CD4-positive, alpha-beta T cell treated with Interferon gamma for 1 hour (primary cell): ENCODE measurements around the gene NIPA2.
"Not testable (repeated sequence)": the region's sequence is repeated elsewhere in the genome, so short reads cannot be mapped to it uniquely, and the experiment has no call there.

Experiments used
- DNase-seq: peaks from one replicate; pipeline ENCODE4 v3.0.0-alpha.2; 2020

Gene NIPA2

GRCh38 chr15:22838292-22839042 lies at the start of gene NIPA2:
TSS of gene NIPA2 (plus strand) at chr15:22838666. CDS start at chr15:22851732, 13,066 bp downstream.
- peak; percentile 97 for DNase-seq

DNA sequence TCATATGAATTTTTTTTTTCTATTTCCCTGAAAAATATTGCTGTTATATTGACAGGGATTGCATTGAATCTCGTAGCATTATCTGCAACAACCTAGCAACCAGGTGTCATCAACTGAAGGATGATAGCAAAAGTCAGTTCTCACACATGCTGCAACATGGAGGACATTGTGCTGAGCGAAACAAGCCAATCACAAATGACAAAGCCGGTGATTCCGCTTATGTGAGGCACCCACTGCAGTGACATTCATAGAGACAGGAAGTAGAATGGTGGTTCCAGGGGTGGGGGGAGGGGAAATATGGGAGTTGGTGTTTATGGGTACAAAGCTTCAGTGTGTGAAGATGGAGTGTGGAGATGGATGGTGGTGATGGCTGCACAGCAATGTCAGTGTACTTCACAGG lies 44.4 kb upstream of the NIPA2 start:
- no peak for DNase-seq

DNA sequence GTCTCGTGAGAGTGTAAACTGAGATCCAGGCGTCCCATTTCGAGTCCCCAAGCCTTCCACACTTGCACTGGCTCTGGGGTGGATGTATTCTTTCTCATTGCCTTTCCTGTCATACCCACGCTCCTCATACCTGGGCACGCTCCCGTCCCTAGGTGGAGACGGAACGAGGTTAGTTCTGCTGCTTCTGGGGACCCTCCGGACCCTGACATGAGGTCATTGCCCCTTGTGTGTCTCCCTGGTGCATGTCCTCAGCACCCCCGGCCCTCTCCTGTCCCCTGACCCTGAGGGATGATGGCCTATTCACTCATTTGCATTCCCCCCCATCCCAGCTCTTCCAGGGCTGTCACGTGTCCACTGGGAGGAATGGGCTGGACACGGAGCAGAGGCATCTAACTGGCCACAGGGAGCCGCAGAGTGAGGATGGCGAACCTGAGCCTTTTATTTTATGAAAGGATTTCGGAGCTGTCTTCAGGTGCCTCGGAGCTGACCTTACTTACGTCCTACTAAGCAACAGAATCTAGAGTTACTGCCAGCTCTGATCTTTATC lies 43.8 kb upstream of the NIPA2 start:
- DNase-seq = no peak

GRCh38 chr15:22795206-22796063 lies 43.0 kb upstream of the NIPA2 start:
- DNase-seq = no peak

DNA sequence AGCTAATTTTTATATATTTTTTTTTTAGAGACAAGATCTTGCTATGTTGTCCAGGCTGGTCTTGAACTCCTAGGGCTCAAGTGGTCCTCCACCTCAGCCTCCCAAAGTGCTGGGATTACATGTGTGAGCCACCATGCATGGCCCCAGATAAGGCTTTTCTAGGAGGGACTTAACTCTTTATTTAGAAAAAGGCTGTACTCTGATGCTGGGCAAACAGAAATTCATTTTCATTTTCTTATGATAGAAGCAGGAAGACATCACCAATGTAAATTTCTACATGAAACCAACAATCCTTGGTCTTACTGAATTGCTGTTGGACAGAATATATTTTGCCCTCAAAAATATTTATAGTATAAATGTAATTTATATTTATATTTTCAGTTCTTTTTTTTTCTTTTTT lies 42.4 kb upstream of the NIPA2 start:
- no peak for DNase-seq

DNA sequence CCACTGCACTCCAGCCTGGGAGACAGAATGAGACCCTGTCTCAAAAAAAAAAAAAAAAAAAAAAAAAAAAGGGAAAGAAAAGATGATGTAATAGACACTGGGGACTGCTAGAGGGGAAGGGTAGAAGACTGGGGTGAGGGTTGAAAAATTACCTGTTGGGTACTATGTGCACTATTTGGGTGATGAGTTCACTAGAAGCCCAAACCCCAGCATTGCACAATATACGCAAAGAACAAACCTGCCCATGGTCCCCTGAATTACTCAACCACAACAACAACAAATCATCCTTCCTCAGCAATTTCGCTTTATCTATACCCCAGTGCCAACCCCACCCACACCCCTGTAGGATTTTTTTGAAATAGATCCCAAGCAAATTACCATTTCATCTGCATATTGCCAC lies 38.6 kb upstream of the NIPA2 start:
- DNase-seq = no peak

DNA sequence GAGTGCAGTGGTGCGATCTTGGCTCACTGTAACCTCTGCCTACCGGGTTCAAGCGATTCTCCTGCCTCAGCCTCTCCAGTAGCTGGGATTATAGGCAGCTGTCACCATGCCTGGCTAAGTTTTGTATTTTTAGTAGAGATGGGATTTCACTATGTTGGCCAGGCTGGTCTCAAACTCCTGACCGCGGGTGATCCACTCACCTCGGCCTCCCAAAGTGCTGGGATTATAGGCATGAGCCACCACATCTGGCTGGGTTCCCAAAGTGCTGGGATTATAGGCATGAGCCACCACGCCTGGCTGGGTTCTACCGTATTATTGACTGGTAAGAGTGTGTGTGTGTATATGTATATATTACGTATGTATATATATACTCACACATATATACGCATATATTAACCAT lies 35.5 kb upstream of the NIPA2 start:
- DNase-seq = not testable (repeated sequence)

DNA sequence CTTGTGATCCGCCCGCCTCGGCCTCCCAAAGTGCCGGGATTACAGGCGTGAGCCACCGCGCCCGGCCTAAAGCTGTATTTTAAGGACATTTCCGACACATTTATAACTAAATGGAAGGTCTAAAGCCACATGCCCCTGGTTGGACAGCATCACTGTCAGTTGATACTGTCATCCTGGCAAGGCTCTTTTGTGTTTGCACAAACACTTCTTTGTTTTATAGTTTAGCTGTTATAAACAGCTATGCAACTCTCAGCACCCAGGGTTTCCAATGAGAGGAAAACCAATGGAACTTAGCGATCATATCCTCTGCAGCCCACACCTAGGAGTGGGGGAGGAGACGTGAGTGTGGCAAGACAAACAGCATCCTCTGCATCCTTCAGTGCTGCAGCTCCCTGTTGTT lies 32.3 kb upstream of the NIPA2 start:
- no peak for DNase-seq

DNA sequence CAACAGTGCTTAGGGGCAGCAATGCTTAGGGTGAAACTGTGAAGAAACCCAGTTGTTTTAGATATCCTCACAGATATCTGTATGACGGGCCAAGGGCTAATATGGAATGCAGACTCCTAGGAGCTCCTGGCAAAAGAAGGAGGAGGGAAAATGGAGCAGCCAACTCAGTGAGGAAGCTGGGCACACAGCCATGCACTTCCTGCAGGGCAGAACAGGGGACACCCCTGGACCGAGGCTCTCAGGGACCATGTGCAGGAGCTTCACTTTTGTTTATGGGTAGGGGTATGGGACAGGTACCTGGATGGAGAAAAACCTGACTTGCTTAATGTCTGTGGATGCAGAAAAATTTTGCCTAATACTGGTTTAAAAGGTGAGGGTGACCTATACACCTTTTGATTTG lies 31.8 kb upstream of the NIPA2 start:
- DNase-seq = no peak

DNA sequence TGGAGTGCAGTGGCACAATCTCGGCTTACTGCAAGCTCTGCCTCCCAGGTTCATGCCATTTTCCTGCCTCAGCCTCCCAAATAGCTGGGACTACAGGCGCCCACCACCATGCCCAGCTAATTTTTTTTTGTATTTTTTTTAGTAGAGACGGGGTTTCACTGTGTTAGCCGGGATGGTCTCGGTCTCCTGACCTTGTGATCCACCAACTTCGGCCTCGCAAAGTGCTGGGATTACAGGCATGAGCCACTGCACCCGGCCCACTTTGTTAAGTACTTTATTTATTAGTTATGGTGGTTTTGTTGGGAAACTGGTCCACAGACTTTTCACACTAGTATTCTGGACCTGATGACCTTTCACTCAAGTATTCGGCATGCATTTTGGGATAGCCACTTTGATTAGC lies 30.6 kb upstream of the NIPA2 start:
- DNase-seq = not testable (repeated sequence)

- DNase-seq = no peak
These were observed 30.2 kb upstream of the NIPA2 start for GRCh38 chr15:22808240-22808639.

DNA sequence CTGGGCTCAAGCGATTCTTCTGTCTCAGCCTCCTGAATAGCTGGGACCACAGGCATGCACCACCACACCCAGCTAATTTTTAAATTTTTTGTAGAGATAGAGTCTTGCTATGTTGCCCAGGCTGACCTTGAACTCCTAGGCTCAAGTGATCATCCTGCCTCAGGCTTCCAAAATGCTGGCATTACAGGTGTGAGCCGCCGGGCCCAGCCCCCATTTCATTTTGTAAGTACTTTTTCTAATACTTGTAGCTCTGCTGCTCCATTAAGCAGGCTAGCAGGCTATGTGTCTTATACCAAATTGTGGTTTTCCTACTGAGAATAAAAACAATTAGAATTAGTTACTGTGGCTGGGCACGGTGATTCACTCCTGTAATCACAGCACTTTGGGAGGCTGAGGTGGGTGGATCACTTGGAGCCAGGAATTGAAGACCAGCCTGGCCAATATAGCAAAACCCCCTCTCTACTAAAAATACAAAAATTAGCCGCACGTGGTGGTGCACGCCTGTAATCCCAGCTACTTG lies 29.6 kb upstream of the NIPA2 start:
- no peak for DNase-seq

GRCh38 chr15:22810033-22810852 lies 28.2 kb upstream of the NIPA2 start:
- DNase-seq = no peak

DNA sequence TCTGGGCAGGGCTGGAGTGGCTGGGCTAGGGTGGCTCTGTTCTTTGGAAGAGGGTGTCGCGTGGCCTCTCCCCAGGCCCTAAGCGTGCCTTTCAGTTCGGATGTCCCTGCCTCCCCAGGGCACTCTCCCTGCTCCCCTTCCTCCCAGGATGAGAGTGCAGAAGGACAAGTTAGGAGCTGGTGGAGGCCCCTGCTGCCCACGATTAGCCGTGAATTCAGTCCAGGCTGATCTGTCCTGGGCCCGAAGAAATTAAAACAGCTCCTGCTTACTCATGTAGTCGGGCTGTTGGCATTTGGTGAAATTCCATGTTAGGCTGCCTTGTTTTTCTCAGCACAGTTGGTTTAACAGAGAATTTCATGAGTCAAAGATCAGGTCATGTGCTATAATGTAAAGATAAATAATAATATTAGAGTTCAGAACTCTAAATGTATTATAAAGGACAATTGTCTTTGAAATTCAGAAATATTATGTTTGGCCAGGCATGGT lies 27.6 kb upstream of the NIPA2 start:
- no peak for DNase-seq

GRCh38 chr15:22811640-22812039 lies 26.8 kb upstream of the NIPA2 start:
- peak; percentile 16 for DNase-seq

GRCh38 chr15:22813844-22814243 lies 24.6 kb upstream of the NIPA2 start:
- no peak for DNase-seq

DNA sequence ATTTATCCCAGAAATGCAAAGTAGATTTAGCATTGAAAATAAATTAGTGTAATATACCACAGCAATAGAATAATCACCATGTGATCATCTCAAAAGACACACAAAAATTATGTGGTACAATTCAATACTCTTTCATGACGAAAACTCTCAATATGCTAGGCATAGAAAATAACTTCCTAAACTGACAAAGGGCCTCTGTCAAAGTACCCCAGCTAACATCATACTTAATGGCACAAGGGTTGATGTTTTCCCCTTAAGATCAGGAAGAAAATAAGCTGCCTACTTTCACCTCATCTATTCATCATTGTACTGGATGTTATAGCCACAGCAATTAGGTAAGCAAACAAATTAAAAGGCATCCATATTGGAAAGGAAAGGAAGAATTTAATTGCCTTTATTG lies 22.7 kb upstream of the NIPA2 start:
- no peak for DNase-seq

- no peak for DNase-seq
These were observed 18.8 kb upstream of the NIPA2 start for GRCh38 chr15:22819651-22820050.

DNA sequence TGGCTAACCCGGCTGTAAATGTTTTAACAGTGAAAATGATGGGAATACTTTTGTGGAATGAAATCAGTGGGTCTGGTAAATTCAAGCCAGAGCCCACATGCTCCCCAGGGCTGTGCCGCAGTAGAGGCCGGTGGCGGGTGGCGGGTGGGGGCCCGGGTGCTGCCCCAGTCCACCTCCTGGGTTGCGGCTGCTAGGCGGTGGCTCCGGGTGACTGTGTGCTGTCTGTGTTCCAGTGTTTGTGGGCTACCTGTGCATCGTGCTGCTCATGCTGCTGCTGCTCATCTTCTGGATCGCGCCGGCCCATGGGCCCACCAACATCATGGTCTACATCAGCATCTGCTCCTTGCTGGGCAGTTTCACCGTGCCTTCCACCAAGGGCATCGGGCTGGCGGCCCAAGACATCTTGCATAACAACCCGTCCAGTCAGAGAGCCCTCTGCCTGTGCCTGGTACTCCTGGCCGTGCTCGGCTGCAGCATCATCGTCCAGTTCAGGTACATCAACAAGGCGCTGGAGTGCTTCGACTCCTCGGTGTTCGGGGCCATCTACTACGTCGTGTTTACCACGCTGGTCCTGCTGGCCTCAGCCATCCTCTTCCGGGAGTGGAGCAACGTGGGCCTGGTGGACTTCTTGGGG lies 14.9 kb upstream of the NIPA2 start:
- no peak for DNase-seq

GRCh38 chr15:22827125-22827524 lies 11.3 kb upstream of the NIPA2 start:
- no peak for DNase-seq

- no peak for DNase-seq
These were observed 7.0 kb upstream of the NIPA2 start for GRCh38 chr15:22831473-22831872.

GRCh38 chr15:22839046-22839695 lies 705 bp downstream of the NIPA2 start:
- peak; percentile 14 for DNase-seq
